Stimulated activated CD4-positive, alpha-beta T cell treated with anti-CD3 and anti-CD28 coated beads, Interleukin-12 subunit alpha, Interleukin-12 subunit beta, amount 100 ng/mL, for 4 hours (primary cell): ENCODE results near the gene SCD5.

ENCODE experiments used
- DNase-seq: peaks from one replicate; pipeline ENCODE4 v3.0.0-alpha.2; 2020

Gene SCD5

GRCh38 chr4:82792912-82793649 is 5.5 kb downstream of the SCD5 start:
- no peak for DNase-seq

- no peak for DNase-seq
Measured at GRCh38 chr4:82791179-82791578, 7.4 kb downstream of the SCD5 start.

- no peak for DNase-seq
Measured at GRCh38 chr4:82790060-82790660, 8.4 kb downstream of the SCD5 start.

- DNase-seq: no peak
Measured at GRCh38 chr4:82789025-82789776, 9.4 kb downstream of the SCD5 start.

- DNase-seq: no peak
Measured at GRCh38 chr4:82787342-82787741, 11.3 kb downstream of the SCD5 start.

GRCh38 chr4:82786828-82787227 is 11.8 kb downstream of the SCD5 start:
- no peak for DNase-seq

GRCh38 chr4:82785611-82786400 is 12.8 kb downstream of the SCD5 start:
- DNase-seq: no peak

- no peak for DNase-seq
Measured at GRCh38 chr4:82784681-82785610, 13.7 kb downstream of the SCD5 start.

- no peak for DNase-seq
Measured at GRCh38 chr4:82782626-82783345, 15.8 kb downstream of the SCD5 start.

- no peak for DNase-seq
Measured at GRCh38 chr4:82780752-82781231, 17.8 kb downstream of the SCD5 start.

- no peak for DNase-seq
Measured at GRCh38 chr4:82780170-82780751, 18.3 kb downstream of the SCD5 start.

GRCh38 chr4:82779032-82779431 is 19.6 kb downstream of the SCD5 start:
- no peak for DNase-seq

GRCh38 chr4:82777857-82778525 is 20.6 kb downstream of the SCD5 start:
- no peak for DNase-seq

GRCh38 chr4:82776925-82777542 is 21.6 kb downstream of the SCD5 start:
- no peak for DNase-seq

- no peak for DNase-seq
Measured at GRCh38 chr4:82775243-82775642, 23.4 kb downstream of the SCD5 start.

- DNase-seq: no peak
Measured at GRCh38 chr4:82774711-82775171, 23.9 kb downstream of the SCD5 start.

GRCh38 chr4:82773057-82773456 is 25.5 kb downstream of the SCD5 start:
- DNase-seq: no peak

- no peak for DNase-seq
Measured at GRCh38 chr4:82770607-82771006, 28.0 kb downstream of the SCD5 start.

GRCh38 chr4:82765134-82765533 is 33.5 kb downstream of the SCD5 start:
- DNase-seq: no peak

- DNase-seq: no peak
Measured at GRCh38 chr4:82761229-82761628, 37.4 kb downstream of the SCD5 start.
